Hepatocyte (in vitro differentiated cells): ENCODE measurements around the gene PPP2R2C.

Source experiments
- CTCF ChIP-seq: fragments of 200-600 bp; sonication (generic); IDR thresholded peaks from 2 replicates; pipeline ENCODE4 v1.5.1; 2016; ENCODE audit warnings: antibody characterized with exemption, mild to moderate bottlenecking; ENCODE audit not compliant: poor library complexity
- EZH2 ChIP-seq: fragments of 200-600 bp; sonication (generic); IDR thresholded peaks from 2 replicates; pipeline ENCODE4 v1.6.1; 2016; ENCODE audit warnings: antibody characterized with exemption, mild to moderate bottlenecking, borderline replicate concordance
- EZH2phosphoT487 ChIP-seq: fragments of 200-600 bp; sonication (generic); IDR thresholded peaks from one replicate; pipeline ENCODE4 v1.6.1; 2018; ENCODE audit warnings: antibody characterized with exemption, mild to moderate bottlenecking, low read depth, moderate library complexity; ENCODE audit not compliant: unreplicated experiment, severe bottlenecking

DNA sequence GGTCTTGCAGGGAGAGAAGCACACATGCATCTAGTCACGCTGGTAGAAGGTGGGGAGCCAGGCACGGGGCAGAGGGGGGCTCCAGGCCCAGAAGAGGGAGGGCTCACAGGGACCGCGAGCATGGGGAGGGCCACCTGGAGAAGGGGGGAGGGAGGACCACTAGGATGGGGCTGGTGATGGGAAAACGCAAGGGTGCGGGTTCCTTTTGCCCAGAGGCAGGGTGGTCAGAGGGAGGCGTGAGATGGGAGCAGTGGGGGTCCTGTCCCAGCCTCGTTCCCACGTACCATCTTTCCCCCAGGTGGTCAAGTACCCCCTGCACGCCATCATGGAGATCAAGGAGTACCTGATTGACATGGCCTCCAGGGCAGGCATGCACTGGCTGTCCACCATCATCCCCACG, 172.1 kb downstream of the PPP2R2C start:
- TF ChIP-seq CTCF (no peak), EZH2phosphoT487 (no peak), EZH2 (no peak)
